Right ventricle myocardium inferior (tissue), 1 donor: ENCODE data around the gene SPAG6. TPM values are rescaled to one million over a fixed set of nuclear protein-coding genes. Genes with fewer than 3 reads are reported as not detected.

Source experiments
- ATAC-seq: fragments of 200-7000 bp; cut with Tn5 transposase; one replicate; pipeline ENCODE4 v1.9.1; 2020; ENCODE audit warnings: mild to moderate bottlenecking, moderate library complexity
- DNase-seq: peaks from one replicate; pipeline ENCODE4 v3.0.0; 2021; ENCODE audit errors: missing footprints
- intact Hi-C: fragments of 100-400 bp; cut with DNase I; formaldehyde crosslinking; loops from one replicate; pipeline ENCODE4 v1.11.0; 2022
- total RNA-seq: library from RNA; stranded (reverse); fragmentation: NEBNext Ultra II Directional; extraction: Animal tissue kit (Norgen Biotek cat#: 25700); gene quantifications from one replicate; pipeline ENCODE4 v1.2.1, GENCODE V29; 2021
- donor health status: DM: no; HTN: yes; CAD: no; lungs with severe emphysema.

Gene SPAG6
- total RNA-seq, 1 donor from 2014 or later = not detected

DNA sequence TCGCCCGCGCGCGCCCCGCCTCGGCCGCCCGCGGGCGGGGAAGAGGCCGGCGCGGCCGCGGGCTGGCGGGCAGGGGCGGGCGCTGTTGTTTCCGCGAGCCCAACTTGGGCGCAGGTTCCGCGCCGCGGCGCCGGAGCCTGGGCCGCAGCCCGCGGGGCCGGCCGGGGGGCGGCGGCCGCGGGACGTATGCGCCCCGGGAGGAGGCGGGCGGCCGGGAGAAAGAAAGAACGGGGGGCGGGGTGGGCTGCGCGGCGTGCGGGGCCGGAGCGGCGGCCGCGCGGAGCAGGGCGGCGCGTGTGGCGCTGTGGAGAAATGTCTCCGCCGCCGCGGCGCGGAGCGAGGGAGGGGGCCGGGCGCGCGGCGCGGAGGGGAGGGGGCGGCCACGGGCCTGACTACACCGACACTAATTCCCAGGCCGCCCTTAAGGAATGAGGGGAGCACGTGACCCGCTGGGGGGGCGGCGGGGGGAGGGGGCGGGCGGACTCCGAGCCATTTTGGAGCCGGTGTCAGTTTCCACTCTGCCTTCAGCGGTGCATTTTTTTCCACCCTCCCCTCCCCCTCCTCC lies 24.6 kb upstream of the SPAG6 start, which contains the start of gene BMI1:
TSS of gene BMI1 (plus strand) at position 509 of the 565 bp plus-strand sequence. CDS start 5,351 bp downstream, outside the sequence.
- peak; percentile 76 for ATAC-seq
- intact Hi-C loops = loop anchor here (2.0 to 10.0 kb wide), 7 partner anchors 68 to 796 kb away; partner anchors contain the start of genes DNAJC1, PIP4K2A and SKIDA1

DNA sequence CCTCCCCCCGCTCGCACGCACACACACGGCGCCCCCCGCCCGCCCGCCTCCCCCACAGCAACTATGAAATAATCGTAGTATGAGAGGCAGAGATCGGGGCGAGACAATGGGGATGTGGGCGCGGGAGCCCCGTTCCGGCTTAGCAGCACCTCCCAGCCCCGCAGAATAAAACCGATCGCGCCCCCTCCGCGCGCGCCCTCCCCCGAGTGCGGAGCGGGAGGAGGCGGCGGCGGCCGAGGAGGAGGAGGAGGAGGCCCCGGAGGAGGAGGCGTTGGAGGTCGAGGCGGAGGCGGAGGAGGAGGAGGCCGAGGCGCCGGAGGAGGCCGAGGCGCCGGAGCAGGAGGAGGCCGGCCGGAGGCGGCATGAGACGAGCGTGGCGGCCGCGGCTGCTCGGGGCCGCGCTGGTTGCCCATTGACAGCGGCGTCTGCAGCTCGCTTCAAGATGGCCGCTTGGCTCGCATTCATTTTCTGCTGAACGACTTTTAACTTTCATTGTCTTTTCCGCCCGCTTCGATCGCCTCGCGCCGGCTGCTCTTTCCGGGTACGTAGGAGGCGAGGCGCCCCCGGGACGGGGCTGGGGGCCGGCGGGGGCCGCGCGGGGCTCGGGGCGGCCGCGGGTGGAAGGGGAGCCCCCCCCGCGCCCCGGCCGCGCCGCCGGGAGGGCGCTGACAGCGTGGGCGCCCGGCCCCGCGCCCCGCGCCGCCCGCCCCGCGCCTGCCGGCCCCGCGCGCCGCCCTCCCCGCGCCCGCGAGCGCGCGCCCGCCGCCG lies 24.0 kb upstream of the SPAG6 start:
- intact Hi-C loops = loop anchor here (2.0 to 10.0 kb wide), 7 partner anchors 69 to 797 kb away; partner anchors contain the start of genes DNAJC1, PIP4K2A and SKIDA1
- DNase-seq (peak; percentile 88), ATAC-seq (peak; percentile 58)

More for the DNA sequence above, 24.6 kb upstream of the SPAG6 start, which contains the start of gene BMI1:
- DNase-seq = peak; percentile 85

DNA sequence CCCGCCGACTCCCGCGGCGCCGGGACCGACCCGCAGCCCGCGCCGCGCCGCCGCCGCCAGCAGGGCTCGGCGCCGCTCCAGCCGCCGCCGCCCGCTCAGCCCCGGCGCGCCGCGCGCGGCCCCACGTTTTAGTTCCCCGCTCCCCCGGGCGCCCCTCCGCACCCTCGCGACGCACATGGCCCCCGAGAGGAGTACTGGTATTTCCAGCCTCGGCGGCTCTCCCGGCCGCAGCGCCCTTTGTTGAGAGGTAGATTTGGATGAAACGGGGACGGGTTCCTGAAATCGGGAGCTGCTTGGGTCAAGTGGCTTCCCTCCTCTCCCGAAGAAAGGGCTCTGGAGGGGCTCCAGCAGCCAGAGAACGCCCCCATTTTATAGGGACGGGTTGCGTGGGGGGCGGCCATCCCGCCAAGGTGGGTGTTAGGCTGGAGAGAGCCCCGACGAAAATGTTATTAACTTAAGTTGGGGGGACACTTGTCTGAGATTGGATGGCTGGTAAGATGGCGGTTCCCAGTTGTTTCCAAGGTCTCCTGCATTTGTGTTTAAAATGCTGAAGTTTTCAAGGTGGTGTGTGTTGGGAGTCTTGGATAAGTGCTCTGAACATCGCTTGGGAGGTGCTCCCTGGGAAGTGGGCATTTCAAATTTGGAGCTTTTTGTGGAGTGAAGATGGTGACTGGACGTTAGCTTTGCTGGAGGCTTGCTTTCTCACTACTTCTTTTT lies 23.2 kb upstream of the SPAG6 start:
- ATAC-seq = no peak
- intact Hi-C loops = loop anchor here (2.0 to 10.0 kb wide), 7 partner anchors 69 to 797 kb away; partner anchors contain the start of genes DNAJC1, PIP4K2A and SKIDA1
- DNase-seq = peak; percentile 65

DNA sequence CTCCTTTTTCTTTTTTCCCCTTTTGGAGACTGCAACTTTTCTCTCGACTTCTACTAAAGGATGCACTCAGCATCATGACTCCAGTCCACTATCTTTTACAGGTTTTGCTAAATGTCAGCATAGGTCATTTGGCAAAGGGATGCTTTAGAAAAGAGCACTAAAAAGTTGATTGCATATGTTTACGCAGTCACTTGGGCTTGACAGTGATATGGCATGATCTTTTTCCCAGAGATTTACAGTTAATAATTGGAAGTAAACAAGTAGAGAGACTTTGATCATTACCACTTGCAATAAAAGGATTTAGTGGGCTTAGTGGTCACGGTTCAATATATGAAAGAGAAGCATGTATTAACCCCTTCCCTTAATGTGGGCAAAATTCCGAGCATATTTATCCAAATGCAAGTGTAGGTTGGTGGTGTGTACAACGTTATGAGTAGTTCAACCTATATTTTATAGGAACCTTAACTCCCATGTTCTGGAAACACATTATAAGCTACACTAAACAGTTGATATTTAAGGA lies 22.6 kb upstream of the SPAG6 start:
- DNase-seq (no peak), ATAC-seq (no peak)
- intact Hi-C loops = loop anchor here (5.0 to 10.0 kb wide), 6 partner anchors 115 to 798 kb away; partner anchors contain the start of genes DNAJC1, PIP4K2A and SKIDA1

DNA sequence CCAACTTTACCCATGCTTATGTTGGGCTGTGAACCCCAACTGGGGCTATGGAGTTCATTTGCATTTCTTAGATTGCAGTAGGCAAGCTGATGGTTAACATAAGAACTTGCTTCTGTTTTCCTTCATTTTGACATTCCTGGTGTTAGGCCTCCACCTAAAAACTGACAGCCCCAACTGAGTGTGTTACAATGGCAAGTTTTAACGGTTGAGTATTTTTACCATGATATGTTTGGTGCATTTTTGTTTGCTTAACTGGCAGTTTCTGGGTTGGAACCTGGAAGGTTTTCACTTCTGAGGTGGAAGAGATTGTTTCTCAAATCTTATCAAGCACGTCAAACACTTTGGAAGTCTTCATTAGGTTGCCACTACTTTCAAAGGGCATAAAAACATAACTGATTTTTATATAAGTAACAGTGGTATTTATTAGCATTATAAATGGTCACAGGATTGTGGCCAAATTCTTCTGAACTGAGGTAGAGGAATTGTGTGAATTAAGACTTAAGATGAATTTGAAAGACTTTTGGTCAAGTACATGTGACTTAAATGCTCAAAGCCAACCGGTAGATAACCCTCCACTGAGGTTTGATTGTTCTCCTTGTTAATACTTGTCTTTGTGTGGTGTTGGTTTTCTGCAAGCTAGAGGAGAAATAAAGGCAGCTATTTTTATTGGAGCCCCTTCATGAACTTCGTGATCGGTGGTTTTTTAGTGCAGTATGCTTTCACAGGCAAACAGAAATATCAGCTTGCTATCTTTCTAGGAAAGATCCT lies 21.6 kb upstream of the SPAG6 start:
- ATAC-seq (no peak), DNase-seq (no peak)
- intact Hi-C loops = loop anchor here (5.0 to 10.0 kb wide), 6 partner anchors 114 to 799 kb away; partner anchors contain the start of genes DNAJC1, PIP4K2A and SKIDA1

DNA sequence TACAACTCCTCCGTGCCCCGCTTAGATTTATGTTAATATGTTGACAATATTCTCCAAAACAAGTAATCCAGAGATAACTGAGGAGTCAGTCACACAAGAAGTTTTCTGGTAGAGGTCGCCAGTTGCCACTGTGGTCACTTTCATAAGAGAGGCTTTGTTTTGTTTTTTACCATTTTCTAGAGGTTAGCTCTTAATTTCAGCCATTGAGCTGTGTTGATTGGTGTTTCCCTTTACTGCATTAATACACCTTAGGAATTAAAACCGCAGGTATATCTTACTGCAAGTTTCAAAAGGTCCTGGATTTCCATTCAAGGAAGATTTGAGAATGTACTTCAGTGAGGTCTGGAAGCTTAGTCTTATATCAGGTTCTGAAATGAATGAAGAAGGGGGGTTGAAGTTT lies 20.9 kb upstream of the SPAG6 start:
- no peak for DNase-seq
- no peak for ATAC-seq
- intact Hi-C loops = loop anchor here (5.0 to 10.0 kb wide), 6 partner anchors 113 to 800 kb away; partner anchors contain the start of genes DNAJC1, PIP4K2A and SKIDA1

DNA sequence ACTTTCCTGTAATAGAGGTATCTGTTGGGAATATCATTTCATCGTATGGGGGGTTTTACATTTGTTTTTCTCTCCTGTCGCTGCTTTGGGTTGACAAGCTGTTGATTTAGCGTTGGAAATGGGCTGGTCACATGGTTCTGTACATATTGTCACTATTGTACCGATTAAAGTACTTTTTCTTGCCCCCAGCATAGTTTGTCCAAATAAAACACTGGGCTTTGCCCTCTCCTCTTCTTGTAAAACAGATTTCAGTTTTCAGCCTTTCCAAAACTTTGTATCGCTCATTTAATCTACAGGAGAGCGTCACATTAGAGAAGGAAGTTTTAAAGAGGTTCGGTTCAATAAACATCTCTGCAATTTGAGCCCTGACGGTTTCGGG lies 20.4 kb upstream of the SPAG6 start:
- no peak for DNase-seq
- intact Hi-C loops = loop anchor here (5.0 to 10.0 kb wide), 6 partner anchors 112 to 800 kb away; partner anchors contain the start of genes DNAJC1, PIP4K2A and SKIDA1
- no peak for ATAC-seq

DNA sequence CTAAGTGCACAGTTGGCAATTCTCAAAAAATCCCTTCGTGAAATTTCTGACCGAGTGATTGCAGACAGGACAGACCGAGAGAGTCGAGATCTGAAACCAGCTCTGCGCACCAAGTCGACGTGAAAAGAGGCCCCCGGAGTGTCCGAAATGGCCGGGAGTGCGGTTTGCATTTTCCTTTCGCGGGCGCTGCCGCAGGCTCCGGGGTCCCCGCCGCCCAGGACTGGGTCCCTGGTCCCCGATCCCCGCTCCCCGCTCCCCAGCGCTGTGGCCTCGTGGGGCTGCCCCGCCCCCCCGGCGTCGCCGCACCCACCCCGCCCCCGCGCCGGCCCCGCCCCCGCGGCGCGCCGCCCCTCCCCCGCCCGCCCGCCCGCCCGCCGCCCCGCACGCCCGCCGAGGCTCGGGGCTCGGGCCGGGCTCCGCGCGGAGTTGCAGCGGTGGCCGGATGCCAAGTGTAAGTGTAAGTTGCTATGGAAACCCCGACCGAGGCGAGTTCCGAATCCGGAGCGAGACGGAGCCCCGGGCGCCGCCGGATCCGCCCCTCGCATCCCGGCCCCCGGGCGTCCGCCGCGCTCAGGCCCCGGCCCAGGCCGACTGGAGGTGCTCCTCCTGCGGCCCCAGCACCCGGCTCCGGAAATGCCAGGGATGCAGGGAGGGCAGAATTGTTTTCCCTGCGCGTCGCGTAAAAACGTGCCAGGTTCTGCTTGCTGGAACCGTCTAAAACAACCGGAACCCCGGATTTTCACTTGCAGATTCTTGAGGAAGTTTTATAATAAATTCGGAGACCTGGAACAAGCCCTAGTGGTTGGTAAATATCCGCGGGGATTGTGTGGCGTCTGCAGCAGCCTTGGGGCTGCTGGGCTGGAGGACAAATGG lies 19.8 kb upstream of the SPAG6 start:
- DNase-seq (peak; percentile 87), ATAC-seq (peak; percentile 47)
- intact Hi-C loops = loop anchor here (10.0 kb wide), 4 partner anchors 229 to 801 kb away; partner anchors contain the start of genes PIP4K2A and SKIDA1

DNA sequence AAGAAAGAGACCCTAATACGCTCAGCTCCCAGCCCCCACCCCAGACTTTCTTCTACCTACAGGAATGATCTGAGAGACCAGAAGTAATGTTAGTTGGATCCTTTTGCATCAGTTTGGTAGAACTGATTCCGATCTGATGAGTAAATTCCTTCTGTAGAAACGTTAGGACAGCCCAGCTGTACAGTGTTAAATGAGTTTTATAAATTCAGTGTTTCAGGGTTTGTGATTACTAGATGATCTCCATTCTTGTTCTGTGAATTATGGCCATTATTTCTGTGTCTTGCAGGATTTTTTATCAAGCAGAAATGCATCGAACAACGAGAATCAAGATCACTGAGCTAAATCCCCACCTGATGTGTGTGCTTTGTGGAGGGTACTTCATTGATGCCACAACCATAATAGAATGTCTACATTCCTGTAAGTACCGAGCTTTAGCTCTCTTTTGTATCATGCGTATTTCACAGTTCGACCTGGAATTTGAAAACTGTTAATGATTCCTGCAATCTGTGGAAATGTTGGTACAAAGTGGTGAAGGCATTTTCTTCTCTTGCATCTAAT lies 19.1 kb upstream of the SPAG6 start:
- intact Hi-C loops = loop anchor here (10.0 kb wide), 4 partner anchors 229 to 801 kb away; partner anchors contain the start of genes PIP4K2A and SKIDA1
- DNase-seq (no peak), ATAC-seq (no peak)

DNA sequence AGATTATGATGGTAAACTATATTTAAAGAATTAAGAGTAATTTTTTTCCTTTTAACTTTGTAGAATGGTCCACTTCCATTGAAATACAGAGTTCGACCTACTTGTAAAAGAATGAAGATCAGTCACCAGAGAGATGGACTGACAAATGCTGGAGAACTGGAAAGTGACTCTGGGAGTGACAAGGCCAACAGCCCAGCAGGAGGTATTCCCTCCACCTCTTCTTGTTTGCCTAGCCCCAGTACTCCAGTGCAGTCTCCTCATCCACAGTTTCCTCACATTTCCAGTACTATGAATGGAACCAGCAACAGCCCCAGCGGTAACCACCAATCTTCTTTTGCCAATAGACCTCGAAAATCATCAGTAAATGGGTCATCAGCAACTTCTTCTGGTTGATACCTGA lies 16.1 kb upstream of the SPAG6 start:
- DNase-seq (no peak), ATAC-seq (no peak)
- intact Hi-C loops = loop anchor here (10.0 kb wide), 4 partner anchors 226 to 804 kb away; partner anchors contain the start of genes PIP4K2A and SKIDA1

DNA sequence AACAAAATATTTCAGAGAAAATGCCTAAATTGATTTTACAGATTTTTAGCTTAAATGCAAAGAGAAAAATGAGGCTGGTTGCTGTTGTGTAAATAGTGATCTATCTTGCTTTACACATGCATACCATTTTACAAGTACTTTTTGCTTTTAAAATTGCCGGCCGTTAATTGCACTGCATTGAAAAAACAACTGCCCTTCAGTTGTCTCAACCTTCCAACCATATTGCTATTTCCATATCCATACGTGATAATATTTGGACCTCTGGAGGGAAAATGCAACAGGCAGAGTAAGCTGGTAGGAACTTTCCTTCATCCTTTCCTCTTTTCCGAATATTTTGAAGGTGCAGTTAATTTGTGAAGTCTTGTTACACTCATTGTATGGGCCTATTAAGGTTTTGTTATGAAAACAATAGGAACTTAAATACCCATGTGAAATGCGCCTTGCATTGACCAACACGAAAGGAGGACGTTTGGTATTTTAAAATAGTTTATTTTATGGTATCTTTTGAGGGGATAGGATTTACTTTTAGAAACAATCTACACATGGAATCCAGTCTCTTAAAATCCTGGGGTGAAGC lies 13.1 kb upstream of the SPAG6 start:
- ATAC-seq (no peak), DNase-seq (no peak)
- intact Hi-C loops = no loop called here

DNA sequence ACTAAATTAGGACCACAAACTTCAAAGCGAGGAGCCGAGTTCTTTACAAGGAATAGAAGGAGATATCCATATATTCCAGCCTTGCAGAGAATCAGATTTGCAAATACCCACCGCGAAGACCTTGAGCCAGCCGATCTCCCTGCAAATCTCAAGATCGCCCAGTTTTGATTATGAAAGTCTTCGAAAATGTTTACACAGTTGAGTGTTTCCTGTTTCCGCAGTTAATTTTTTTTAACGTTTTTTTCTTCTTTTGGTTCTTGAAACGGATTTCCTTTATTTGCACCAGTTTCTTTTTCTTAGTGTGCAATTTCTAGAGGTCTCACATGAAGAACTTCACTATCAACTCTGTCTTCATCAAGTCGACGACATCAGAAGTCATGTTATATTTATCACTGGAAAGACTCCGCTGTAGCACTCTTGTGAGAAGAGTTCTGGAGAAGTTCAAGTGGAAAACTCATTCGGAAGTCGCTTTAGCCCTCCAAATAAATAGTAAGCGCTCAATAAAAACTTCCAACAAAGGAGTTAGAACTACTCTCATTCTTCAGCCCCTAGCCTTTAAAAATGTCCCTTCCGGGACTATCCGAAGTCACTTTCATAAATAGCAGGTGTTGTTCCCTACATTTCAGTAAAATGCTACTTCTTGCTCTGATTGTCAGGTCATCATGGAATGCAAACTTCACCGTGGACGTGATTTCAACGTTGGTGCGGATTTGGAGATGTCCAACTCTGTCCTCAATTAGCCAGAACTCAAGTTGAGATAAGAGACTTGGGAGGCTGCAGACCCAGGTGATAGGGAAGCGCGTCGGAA lies 11.9 kb upstream of the SPAG6 start:
- DNase-seq (no peak), ATAC-seq (no peak)
- intact Hi-C loops = no loop called here

DNA sequence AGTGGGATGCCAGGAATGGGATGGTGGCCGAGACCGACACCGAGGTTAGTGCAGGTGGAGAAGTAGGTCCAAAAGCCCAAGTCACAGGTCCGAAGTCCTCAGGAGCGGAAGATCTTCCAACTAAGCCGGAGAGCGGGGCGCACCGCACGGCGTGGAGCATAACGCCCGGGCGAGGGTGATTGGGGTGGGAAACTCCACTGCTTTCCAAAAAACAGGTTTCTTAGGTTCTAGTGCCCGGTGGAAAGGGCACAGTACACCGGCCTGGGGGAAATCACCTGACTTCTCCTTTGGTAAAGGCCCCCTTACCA lies 11.4 kb upstream of the SPAG6 start:
- ATAC-seq (no peak), DNase-seq (no peak)
- intact Hi-C loops = no loop called here

DNA sequence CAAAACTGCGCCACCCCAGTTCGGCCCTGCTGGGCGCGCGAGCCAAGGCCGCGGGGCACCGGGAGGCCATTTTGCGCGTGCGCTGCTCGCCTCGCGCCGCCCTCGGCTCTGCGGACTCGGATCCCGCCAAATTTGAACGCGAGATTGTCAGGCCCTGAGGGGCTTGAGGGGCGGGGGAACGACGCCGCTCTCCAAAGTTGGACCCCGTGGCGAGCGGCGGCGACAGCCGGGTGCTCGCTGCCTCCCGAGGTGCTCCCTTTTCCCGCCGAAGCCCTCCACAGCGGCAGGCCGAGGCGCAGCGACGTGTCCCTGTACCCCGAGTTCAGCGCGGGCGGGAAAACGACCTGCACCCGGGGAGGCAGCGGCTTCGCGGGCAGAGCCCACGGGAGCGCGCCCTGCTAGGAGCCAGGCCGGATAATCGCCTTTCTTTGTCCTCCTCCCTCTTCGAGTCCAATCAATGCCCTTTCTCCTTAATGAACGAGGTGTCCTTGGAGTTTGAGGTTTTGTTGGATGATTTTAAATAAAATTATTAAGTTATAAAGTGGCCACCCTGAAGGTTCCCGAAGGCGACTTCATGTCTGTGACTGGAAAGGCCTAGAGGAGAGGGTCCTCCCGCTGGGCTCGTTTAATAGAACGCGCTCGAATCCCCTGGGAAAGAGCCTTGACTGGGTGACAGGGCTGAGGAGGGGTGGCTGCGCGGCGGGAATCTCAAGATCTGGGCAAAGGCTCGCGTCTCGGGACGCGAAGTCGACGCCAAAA lies 10.7 kb upstream of the SPAG6 start:
- peak; percentile 40 for ATAC-seq
- intact Hi-C loops = no loop called here
- DNase-seq = no peak
